NB4 (cell line): Measurements from ENCODE around the gene CHURC1.

Experiments used
- POLR2A ChIP-seq: IDR thresholded peaks from 2 replicates; pipeline ENCODE4 v1.6.1; 2011; ENCODE audit warnings: mild to moderate bottlenecking; ENCODE audit not compliant: insufficient read length; ENCODE audit errors: extremely low read depth
- TF ChIP-seq, protein P1 (sequence below): IDR thresholded peaks from one replicate; pipeline ENCODE4 v1.5.1; 2012; ENCODE audit warnings: low read depth, low read length

DNA sequence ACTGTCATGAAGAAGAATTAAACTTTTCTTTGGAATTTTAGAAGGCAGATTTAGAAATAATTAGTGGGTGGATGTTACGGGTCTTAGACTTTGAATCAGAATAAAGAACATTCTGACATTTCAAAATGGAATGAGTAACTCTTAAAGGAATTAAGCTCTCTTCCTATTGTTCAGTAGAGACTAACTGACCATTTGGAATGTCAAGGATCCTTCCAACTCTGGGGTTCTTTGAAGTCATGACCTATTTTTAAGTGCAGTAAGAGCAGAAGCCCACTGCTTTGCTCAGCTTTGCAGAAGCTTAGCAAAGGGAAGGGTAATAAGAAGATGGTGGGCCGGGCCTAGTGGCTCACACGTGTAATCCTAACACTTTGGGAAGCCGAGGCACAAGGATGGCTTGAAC lies 4.0 kb downstream of the CHURC1 start:
- TF ChIP-seq, protein P1, sequence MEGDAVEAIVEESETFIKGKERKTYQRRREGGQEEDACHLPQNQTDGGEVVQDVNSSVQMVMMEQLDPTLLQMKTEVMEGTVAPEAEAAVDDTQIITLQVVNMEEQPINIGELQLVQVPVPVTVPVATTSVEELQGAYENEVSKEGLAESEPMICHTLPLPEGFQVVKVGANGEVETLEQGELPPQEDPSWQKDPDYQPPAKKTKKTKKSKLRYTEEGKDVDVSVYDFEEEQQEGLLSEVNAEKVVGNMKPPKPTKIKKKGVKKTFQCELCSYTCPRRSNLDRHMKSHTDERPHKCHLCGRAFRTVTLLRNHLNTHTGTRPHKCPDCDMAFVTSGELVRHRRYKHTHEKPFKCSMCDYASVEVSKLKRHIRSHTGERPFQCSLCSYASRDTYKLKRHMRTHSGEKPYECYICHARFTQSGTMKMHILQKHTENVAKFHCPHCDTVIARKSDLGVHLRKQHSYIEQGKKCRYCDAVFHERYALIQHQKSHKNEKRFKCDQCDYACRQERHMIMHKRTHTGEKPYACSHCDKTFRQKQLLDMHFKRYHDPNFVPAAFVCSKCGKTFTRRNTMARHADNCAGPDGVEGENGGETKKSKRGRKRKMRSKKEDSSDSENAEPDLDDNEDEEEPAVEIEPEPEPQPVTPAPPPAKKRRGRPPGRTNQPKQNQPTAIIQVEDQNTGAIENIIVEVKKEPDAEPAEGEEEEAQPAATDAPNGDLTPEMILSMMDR = no peak
- no peak for TF ChIP-seq POLR2A
